ENCODE results near the gene ZNF264. TPM values are rescaled to one million over a fixed set of nuclear protein-coding genes. Genes with fewer than 3 reads are reported as not detected.
"Not testable (repeated sequence)": the region's sequence is repeated elsewhere in the genome, so short reads cannot be mapped to it uniquely, and the experiment has no call there.

The ZNF264 gene
- total and polyA plus RNA-seq, 2 donors from 2014 or later, result 4.0 to 52.3 TPM

DNA sequence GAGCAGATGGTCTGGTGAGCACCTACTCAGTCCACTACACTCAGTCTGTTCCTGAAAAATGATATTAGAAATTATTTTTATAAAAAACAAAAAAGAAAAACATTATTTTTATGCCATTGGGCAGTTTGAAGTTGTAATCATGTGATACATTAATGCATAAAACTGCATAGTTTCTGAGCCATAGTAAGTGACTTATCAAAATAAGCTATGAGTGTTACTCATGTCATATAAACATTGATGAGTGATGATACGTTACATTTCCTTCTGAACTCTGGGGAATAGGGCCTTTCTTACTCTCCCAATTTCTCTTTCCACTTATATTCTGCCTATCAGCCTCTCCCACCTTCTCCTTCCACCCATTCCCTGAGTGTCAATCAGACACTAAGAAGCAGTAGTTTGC is 58.0 kb downstream of the ZNF264 start:
- no peaks in the 10 kb centered on the region for H3K4me1 ChIP-seq (ENCODE audit: control insufficient read depth in 2 of 3, insufficient read depth in 2 of 3, low read depth in 1 of 3, low read length in 3 of 3)
- H3K9me3 ChIP-seq (ENCODE audit: control insufficient read depth in 2 of 3, insufficient read depth in 1 of 3, low read length in 3 of 3), result no peaks in the 10 kb centered on the region
- H3K27me3 ChIP-seq (ENCODE audit: control insufficient read depth, insufficient read depth, low read length), result no peaks in the 10 kb centered on the region
- H3K27ac ChIP-seq (ENCODE audit: low read depth in 2 of 2, low read length in 2 of 2), result no peak overlapping the region
- no peak overlapping the region for H3K9ac ChIP-seq (ENCODE audit: low read length in 3 of 3)
- FAIRE-seq, result no peak
- peaks cover 7 to 36% (median 36%) of the 10 kb centered on the region in 3 donors for H3K36me3 ChIP-seq (ENCODE audit: control insufficient read depth in 2 of 3, insufficient read depth in 3 of 3, low read length in 3 of 3)
- no peak for DNase-seq
- no peak overlapping the region for H3K4me3 ChIP-seq (ENCODE audit: low read length in 3 of 3)
- intact Hi-C loops (cut with DNase I), result no loop called here
- TF ChIP-seq CTCF (IDR thresholded peaks at IDR 0.05; ENCODE audit: borderline replicate concordance, extremely low read depth, insufficient read depth), result no peak

DNA sequence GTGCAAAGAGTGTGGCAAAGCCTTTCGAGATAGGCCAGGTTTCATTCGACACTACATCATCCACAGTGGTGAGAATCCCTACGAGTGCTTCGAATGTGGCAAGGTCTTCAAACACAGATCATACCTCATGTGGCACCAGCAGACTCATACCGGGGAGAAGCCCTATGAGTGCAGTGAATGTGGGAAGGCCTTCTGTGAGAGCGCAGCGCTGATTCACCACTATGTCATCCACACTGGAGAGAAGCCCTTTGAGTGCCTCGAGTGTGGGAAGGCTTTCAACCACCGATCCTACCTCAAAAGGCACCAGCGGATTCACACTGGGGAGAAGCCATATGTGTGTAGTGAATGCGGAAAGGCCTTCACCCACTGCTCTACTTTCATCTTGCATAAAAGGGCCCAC is 62.5 kb downstream of the ZNF264 start:
- DNase-seq; FAIRE-seq; H3K27ac ChIP-seq (ENCODE audit: low read depth in 2 of 2, low read length in 2 of 2); H3K4me1 ChIP-seq (ENCODE audit: control insufficient read depth in 2 of 3, insufficient read depth in 2 of 3, low read depth in 1 of 3, low read length in 3 of 3); H3K9me3 ChIP-seq (ENCODE audit: control insufficient read depth in 2 of 3, insufficient read depth in 1 of 3, low read length in 3 of 3); H3K9ac ChIP-seq (ENCODE audit: low read length in 3 of 3); H3K4me3 ChIP-seq (ENCODE audit: low read length in 3 of 3); H3K27me3 ChIP-seq (ENCODE audit: control insufficient read depth, insufficient read depth, low read length); intact Hi-C loops (cut with DNase I): not testable (repeated sequence)
- peaks cover 4 to 27% (median 24%) of the 10 kb centered on the region in 3 donors for H3K36me3 ChIP-seq (ENCODE audit: control insufficient read depth in 2 of 3, insufficient read depth in 3 of 3, low read length in 3 of 3)

GRCh38 chr19:57262044-57262443 is 70.7 kb downstream of the ZNF264 start:
- intact Hi-C loops (cut with DNase I), result no loop called here
- no peak overlapping the region for H3K27ac ChIP-seq (ENCODE audit: low read depth in 2 of 2, low read length in 2 of 2)
- no peak for TF ChIP-seq CTCF (IDR thresholded peaks at IDR 0.05; ENCODE audit: borderline replicate concordance, extremely low read depth, insufficient read depth)
- no peaks in the 10 kb centered on the region for H3K27me3 ChIP-seq (ENCODE audit: control insufficient read depth, insufficient read depth, low read length)
- no peak overlapping the region for H3K4me3 ChIP-seq (ENCODE audit: low read length in 3 of 3)
- H3K36me3 ChIP-seq (ENCODE audit: control insufficient read depth in 2 of 3, insufficient read depth in 3 of 3, low read length in 3 of 3), result peaks cover 0 to 4% (median 0%) of the 10 kb centered on the region in 3 donors
- H3K9ac ChIP-seq (ENCODE audit: low read length in 3 of 3), result no peak overlapping the region
- H3K9me3 ChIP-seq (ENCODE audit: control insufficient read depth in 2 of 3, insufficient read depth in 1 of 3, low read length in 3 of 3), result no peaks in the 10 kb centered on the region
- no peak for DNase-seq
- FAIRE-seq, result no peak
- no peaks in the 10 kb centered on the region for H3K4me1 ChIP-seq (ENCODE audit: control insufficient read depth in 2 of 3, insufficient read depth in 2 of 3, low read depth in 1 of 3, low read length in 3 of 3)

DNA sequence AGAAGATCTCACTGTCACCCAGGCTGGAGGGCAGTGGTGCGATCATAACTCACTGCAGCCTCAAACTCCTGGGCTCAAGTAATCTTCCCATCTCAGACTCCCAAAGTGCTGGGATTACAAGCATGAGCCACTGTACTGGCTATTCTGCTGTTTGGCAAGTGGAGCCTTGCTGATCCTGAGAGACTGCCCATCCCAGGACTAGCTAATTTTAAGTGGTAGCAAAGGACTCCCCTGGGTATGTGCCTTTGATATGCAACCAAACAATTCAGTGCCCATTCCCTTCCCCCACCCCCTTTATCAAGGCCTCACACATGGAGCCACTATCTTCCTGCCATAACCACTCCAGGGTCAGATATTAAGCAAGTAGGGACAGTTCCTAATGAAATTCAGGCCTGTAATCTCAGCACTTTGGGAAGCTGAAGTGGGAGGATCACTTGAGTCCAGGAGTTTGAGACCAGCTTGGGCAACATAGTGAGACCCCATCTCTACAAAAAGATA is 72.0 kb downstream of the ZNF264 start:
- Histone ChIP-seq H3K4me3 (ENCODE audit: low read length in 3 of 3) (no peak overlapping the region), H3K9ac (ENCODE audit: low read length in 3 of 3) (no peak overlapping the region), H3K27me3 (ENCODE audit: control insufficient read depth, insufficient read depth, low read length) (no peaks in the 10 kb centered on the region), H3K27ac (ENCODE audit: low read depth in 2 of 2, low read length in 2 of 2) (no peak overlapping the region), H3K36me3 (ENCODE audit: control insufficient read depth in 2 of 3, insufficient read depth in 3 of 3, low read length in 3 of 3) (peaks cover 0 to 4% (median 0%) of the 10 kb centered on the region in 3 donors), H3K9me3 (ENCODE audit: control insufficient read depth in 2 of 3, insufficient read depth in 1 of 3, low read length in 3 of 3) (no peaks in the 10 kb centered on the region), H3K4me1 (ENCODE audit: control insufficient read depth in 2 of 3, insufficient read depth in 2 of 3, low read depth in 1 of 3, low read length in 3 of 3) (no peaks in the 10 kb centered on the region)
- DNase-seq (no peak), FAIRE-seq (no peak)
- intact Hi-C loops (cut with DNase I), result no loop called here
- TF ChIP-seq CTCF (IDR thresholded peaks at IDR 0.05; ENCODE audit: borderline replicate concordance, extremely low read depth, insufficient read depth), result no peak
